ENCODE data around the gene PPP1R7. TPM values are rescaled to one million over a fixed set of nuclear protein-coding genes. Genes with fewer than 3 reads are reported as not detected.

The PPP1R7 gene
- total and polyA plus RNA-seq, 4 donors, result 18.0 to 45.8 (median 29.0) TPM

- no peak for TF ChIP-seq REST (IDR thresholded peaks at IDR 0.05)
- TF ChIP-seq MAX (IDR thresholded peaks at IDR 0.05), result no peak
- TF ChIP-seq YY1 (IDR thresholded peaks at IDR 0.05), result no peak
- TF ChIP-seq EGR1 (IDR thresholded peaks at IDR 0.05; ENCODE audit: low read depth in 2 of 2), result no peak
- no peak for TF ChIP-seq HNF4A (conservative IDR thresholded peaks at IDR 0.05)
- no peak for TF ChIP-seq ATF3 (IDR thresholded peaks at IDR 0.05)
- no peak for TF ChIP-seq RXRA (IDR thresholded peaks at IDR 0.05)
Measured at GRCh38 chr2:241139531-241140444, 10.5 kb upstream of the PPP1R7 start (continued).

GRCh38 chr2:241140445-241140840 lies 9.8 kb upstream of the PPP1R7 start:
- 95% methylated on average over 10 of the region's 10 CpGs for WGBS
- no peaks in the 10 kb centered on the region for H3K9me3 ChIP-seq (ENCODE audit: control insufficient read depth in 4 of 4, low read length in 3 of 4)
- no peak for DNase-seq (ENCODE audit: low spot score)

GRCh38 chr2:241141214-241141770 lies 9.0 kb upstream of the PPP1R7 start:
- H3K27ac ChIP-seq (ENCODE audit: low read depth in 1 of 2, low read length in 2 of 2), result no peak overlapping the region
- H3K36me3 ChIP-seq (ENCODE audit: control insufficient read depth in 4 of 4, insufficient read depth in 3 of 4, low read depth in 1 of 4, low read length in 3 of 4), result peaks cover 0 to 4% (median 0%) of the 10 kb centered on the region in 4 donors
- peaks cover 0 to 2% (median 2%) of the 10 kb centered on the region in 4 donors for H3K4me1 ChIP-seq (ENCODE audit: control insufficient read depth in 4 of 4, insufficient read depth in 4 of 4, low read length in 3 of 4)
- no peak overlapping the region for H3K9ac ChIP-seq (ENCODE audit: low read depth in 1 of 2, low read length in 2 of 2)
- no peaks in the 10 kb centered on the region for H3K9me3 ChIP-seq (ENCODE audit: control insufficient read depth in 4 of 4, low read length in 3 of 4)
- no peaks in the 10 kb centered on the region for H3K27me3 ChIP-seq (ENCODE audit: control insufficient read depth in 4 of 4, insufficient read depth in 4 of 4, low read length in 3 of 4)
- 98% methylated on average over 14 of the region's 14 CpGs for WGBS
- TF ChIP-seq SP1 (IDR thresholded peaks at IDR 0.05) (no peak), MAX (IDR thresholded peaks at IDR 0.05) (no peak), CTCF (IDR thresholded peaks at IDR 0.05; ENCODE audit: low read depth, low read length, missing input control) (no peak), NR2F2 (IDR thresholded peaks at IDR 0.05) (no peak), JUND (IDR thresholded peaks at IDR 0.05) (no peak), HNF4G (IDR thresholded peaks at IDR 0.05) (no peak), RXRA (IDR thresholded peaks at IDR 0.05) (no peak), REST (IDR thresholded peaks at IDR 0.05) (no peak), RAD21 (IDR thresholded peaks at IDR 0.05) (no peak)
- no peak overlapping the region for H3K4me3 ChIP-seq (ENCODE audit: low read depth in 1 of 3, low read length in 3 of 3)
- no peak for DNase-seq (ENCODE audit: low spot score)

More at GRCh38 chr2:241140445-241140840, 9.8 kb upstream of the PPP1R7 start:
- H3K36me3 ChIP-seq (ENCODE audit: control insufficient read depth in 4 of 4, insufficient read depth in 3 of 4, low read depth in 1 of 4, low read length in 3 of 4), result peaks cover 0 to 4% (median 0%) of the 10 kb centered on the region in 4 donors
- H3K27ac ChIP-seq (ENCODE audit: low read depth in 1 of 2, low read length in 2 of 2), result no peak overlapping the region
- TF ChIP-seq HNF4G (IDR thresholded peaks at IDR 0.05) (no peak), SP1 (IDR thresholded peaks at IDR 0.05) (no peak)
- H3K4me1 ChIP-seq (ENCODE audit: control insufficient read depth in 4 of 4, insufficient read depth in 4 of 4, low read length in 3 of 4), result peaks cover 1 to 11% (median 8%) of the 10 kb centered on the region in 4 donors
- H3K9ac ChIP-seq (ENCODE audit: low read depth in 1 of 2, low read length in 2 of 2), result no peak overlapping the region
- no peak overlapping the region for H3K4me3 ChIP-seq (ENCODE audit: low read depth in 1 of 3, low read length in 3 of 3)
- H3K27me3 ChIP-seq (ENCODE audit: control insufficient read depth in 4 of 4, insufficient read depth in 4 of 4, low read length in 3 of 4), result no peaks in the 10 kb centered on the region

All from liver (tissue), 9 donors.